Mesendoderm (in vitro differentiated cells): Measurements from ENCODE around the gene ATP8B2.

Experiments used
- DNase-seq: peaks from one replicate; pipeline ENCODE4 v3.0.0; 2013
- H2AK5ac ChIP-seq: 2 replicates; pipeline ENCODE4 v1.6.1; 2013; ENCODE audit warnings: low read length, inconsistent platforms
- H2BK120ac ChIP-seq: 2 replicates; pipeline ENCODE4 v1.6.1; 2013; ENCODE audit warnings: low read depth, mild to moderate bottlenecking, low read length, moderate library complexity, mixed read lengths
- H2BK15ac ChIP-seq: replicated peaks from 2 replicates; pipeline ENCODE4 v1.6.1; 2013; ENCODE audit warnings: low read depth, mild to moderate bottlenecking, moderate library complexity
- H2BK5ac ChIP-seq: 2 replicates; pipeline ENCODE4 v1.6.1; 2013; ENCODE audit warnings: low read length, inconsistent platforms
- H3K18ac ChIP-seq: 2 replicates; pipeline ENCODE4 v1.6.1; 2013; ENCODE audit warnings: mild to moderate bottlenecking, low read length, mixed read lengths
- H3K23ac ChIP-seq: one replicate; pipeline ENCODE4 v1.6.1; 2013; ENCODE audit warnings: low read length
- H3K27ac ChIP-seq: 2 replicates; pipeline ENCODE4 v1.5.1; 2013; ENCODE audit warnings: low read depth, mild to moderate bottlenecking, inconsistent platforms, low read length, moderate library complexity
- H3K27me3 ChIP-seq: 2 replicates; pipeline ENCODE4 v1.6.1; 2013; ENCODE audit warnings: low read length, control low read depth, mild to moderate bottlenecking, inconsistent platforms; ENCODE audit not compliant: insufficient read depth, poor library complexity
- H3K36me3 ChIP-seq: 2 replicates; pipeline ENCODE4 v1.6.1; 2013; ENCODE audit warnings: low read length, inconsistent platforms; ENCODE audit not compliant: control insufficient read depth, insufficient read depth
- H3K4ac ChIP-seq: one replicate; pipeline ENCODE4 v1.6.1; 2013; ENCODE audit warnings: low read depth, mild to moderate bottlenecking, low read length, moderate library complexity
- H3K4me1 ChIP-seq: 2 replicates; pipeline ENCODE4 v1.6.1; 2013; ENCODE audit warnings: low read depth, low read length, inconsistent platforms; ENCODE audit not compliant: control insufficient read depth
- H3K4me2 ChIP-seq: 2 replicates; pipeline ENCODE4 v1.6.1; 2013; ENCODE audit warnings: low read length
- H3K4me3 ChIP-seq: 2 replicates; pipeline ENCODE4 v1.5.1; 2013; ENCODE audit warnings: mild to moderate bottlenecking, low read length
- H3K56ac ChIP-seq: one replicate; pipeline ENCODE4 v1.6.1; 2013; ENCODE audit warnings: low read length
- H3K79me1 ChIP-seq: 2 replicates; pipeline ENCODE4 v1.6.1; 2013; ENCODE audit warnings: low read length, inconsistent platforms
- H3K79me2 ChIP-seq: 2 replicates; pipeline ENCODE4 v1.6.1; 2013; ENCODE audit warnings: mild to moderate bottlenecking, low read length; ENCODE audit not compliant: control insufficient read depth, insufficient read depth
- H3K9ac ChIP-seq: 2 replicates; pipeline ENCODE4 v1.6.1; 2013; ENCODE audit warnings: low read length, inconsistent platforms
- H4K5ac ChIP-seq: one replicate; pipeline ENCODE4 v1.6.1; 2013; ENCODE audit warnings: low read length
- H4K8ac ChIP-seq: one replicate; pipeline ENCODE4 v1.6.1; 2013; ENCODE audit warnings: low read depth, mild to moderate bottlenecking, control low read depth, low read length, moderate library complexity
- WGBS: extraction: QIAGEN DNeasy Blood & Tissue Kit; methylation state at CpG from one replicate; pipeline ENCODE4 v1.1.7; 2013; ENCODE audit warnings: low lambda C conversion rate, missing lambda C conversion rate; ENCODE audit not compliant: insufficient coverage; ENCODE audit errors: extremely low coverage; 5-methylcytosine and 5-hydroxymethylcytosine counted together

Gene ATP8B2

DNA sequence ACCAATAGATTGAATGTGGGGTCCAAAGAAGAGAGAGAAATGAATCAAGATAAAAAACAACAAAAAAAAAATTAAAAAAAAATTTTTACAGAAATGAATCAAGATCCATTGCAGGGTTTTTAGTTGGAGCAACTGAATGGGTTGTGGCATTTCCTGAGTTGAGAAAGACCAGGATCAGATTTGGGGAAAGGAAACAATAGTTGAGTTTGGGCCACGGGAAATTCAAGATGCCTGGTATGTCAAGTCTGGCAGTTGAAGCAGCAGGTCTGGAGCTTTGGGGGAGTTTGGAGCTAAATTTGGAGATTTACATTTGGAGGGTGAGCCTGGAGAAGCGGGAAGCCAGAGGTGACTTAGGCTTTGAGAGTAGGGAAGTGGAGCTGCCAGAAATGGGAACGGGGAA, 22.6 kb downstream of the ATP8B2 start:
- H3K4me2 ChIP-seq, result no peak overlapping the region
- H3K56ac ChIP-seq, result no peak overlapping the region
- H3K79me2 ChIP-seq, result no peaks in the 10 kb centered on the region
- H4K5ac ChIP-seq, result no peak overlapping the region
- H2BK15ac ChIP-seq, result no peak overlapping the region
- H2BK5ac ChIP-seq, result no peak overlapping the region
- H4K8ac ChIP-seq, result no peak overlapping the region
- no peak overlapping the region for H3K4me3 ChIP-seq
- no peak overlapping the region for H3K27ac ChIP-seq
- H3K36me3 ChIP-seq, result peaks cover 26% of the 10 kb centered on the region
- H2BK120ac ChIP-seq, result no peak overlapping the region
- DNase-seq, result no peak
- no CpG with 5 or more reads among the region's 3 CpGs for WGBS
- H2AK5ac ChIP-seq, result no peak overlapping the region
- H3K18ac ChIP-seq, result no peak overlapping the region
- no peaks in the 10 kb centered on the region for H3K4me1 ChIP-seq
- H3K27me3 ChIP-seq, result no peaks in the 10 kb centered on the region
- no peak overlapping the region for H3K9ac ChIP-seq
- no peak overlapping the region for H3K23ac ChIP-seq
- no peaks in the 10 kb centered on the region for H3K79me1 ChIP-seq
- no peak overlapping the region for H3K4ac ChIP-seq

DNA sequence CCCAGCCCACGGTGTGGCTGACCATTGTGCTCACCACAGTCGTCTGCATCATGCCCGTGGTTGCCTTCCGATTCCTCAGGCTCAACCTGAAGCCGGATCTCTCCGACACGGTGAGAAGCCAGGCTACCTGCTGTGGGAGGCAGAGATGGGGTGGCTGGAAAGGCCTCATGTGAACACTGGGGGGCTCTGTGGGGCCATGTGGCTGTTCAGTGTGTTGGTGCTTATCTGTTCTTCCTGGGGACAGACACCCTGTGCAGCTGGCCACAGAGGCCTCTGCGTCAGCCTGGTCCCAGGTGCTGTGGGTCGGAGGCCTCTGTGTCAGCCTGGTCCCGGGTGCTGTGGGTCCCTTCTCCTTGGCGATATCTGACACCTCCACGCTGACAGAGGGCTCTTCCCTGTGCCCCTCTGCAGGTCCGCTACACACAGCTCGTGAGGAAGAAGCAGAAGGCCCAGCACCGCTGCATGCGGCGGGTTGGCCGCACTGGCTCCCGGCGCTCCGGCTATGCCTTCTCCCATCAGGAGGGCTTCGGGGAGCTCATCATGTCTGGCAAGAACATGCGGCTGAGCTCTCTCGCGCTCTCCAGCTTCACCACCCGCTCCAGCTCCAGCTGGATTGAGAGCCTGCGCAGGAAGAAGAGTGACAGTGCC, 23.2 kb downstream of the ATP8B2 start:
- Histone ChIP-seq H3K79me2 (no peaks in the 10 kb centered on the region), H3K4me3 (no peak overlapping the region), H3K4me2 (no peak overlapping the region), H3K27me3 (no peaks in the 10 kb centered on the region), H2AK5ac (no peak overlapping the region), H3K4me1 (peaks cover 2% of the 10 kb centered on the region), H3K18ac (no peak overlapping the region), H3K79me1 (no peaks in the 10 kb centered on the region), H4K8ac (no peak overlapping the region), H3K4ac (no peak overlapping the region), H2BK120ac (no peak overlapping the region), H3K56ac (no peak overlapping the region), H3K36me3 (peaks cover 26% of the 10 kb centered on the region), H2BK15ac (no peak overlapping the region), H3K27ac (no peak overlapping the region), H4K5ac (no peak overlapping the region), H3K23ac (no peak overlapping the region), H3K9ac (no peak overlapping the region), H2BK5ac (no peak overlapping the region)
- no peak for DNase-seq
- no CpG with 5 or more reads among the region's 27 CpGs for WGBS

DNA sequence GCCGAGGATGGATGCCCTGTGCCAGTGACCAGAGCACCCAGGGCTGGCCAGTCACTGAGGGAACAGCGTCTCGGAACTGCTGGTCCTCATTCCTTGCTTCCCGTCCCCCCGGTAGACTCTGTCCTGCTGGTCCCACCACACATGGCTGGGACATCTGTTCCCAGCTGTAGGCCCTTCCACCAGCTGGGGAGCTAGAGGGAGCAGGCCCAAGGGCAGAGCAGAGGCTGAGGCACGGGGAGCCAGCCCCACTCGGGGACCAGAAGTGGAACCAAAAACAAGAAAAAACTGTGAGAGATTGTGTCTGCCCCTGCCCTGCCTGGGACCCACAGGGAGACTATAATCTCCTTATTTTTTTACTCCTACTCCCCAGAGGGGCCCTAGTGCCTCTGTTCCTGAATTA, 23.8 kb downstream of the ATP8B2 start:
- Histone ChIP-seq H2BK5ac (no peak overlapping the region), H3K9ac (no peak overlapping the region), H4K8ac (no peak overlapping the region), H2BK15ac (no peak overlapping the region), H3K18ac (no peak overlapping the region), H2AK5ac (no peak overlapping the region), H3K27me3 (no peaks in the 10 kb centered on the region), H3K23ac (no peak overlapping the region), H4K5ac (no peak overlapping the region), H3K4ac (no peak overlapping the region), H3K79me1 (no peaks in the 10 kb centered on the region), H2BK120ac (no peak overlapping the region), H3K4me2 (no peak overlapping the region), H3K4me3 (no peak overlapping the region), H3K27ac (no peak overlapping the region), H3K56ac (no peak overlapping the region), H3K36me3 (peaks cover 22% of the 10 kb centered on the region), H3K4me1 (peaks cover 6% of the 10 kb centered on the region), H3K79me2 (no peaks in the 10 kb centered on the region)
- whole genome bisulfite sequencing, result no CpG with 5 or more reads among the region's 7 CpGs
- no peak for DNase-seq

DNA sequence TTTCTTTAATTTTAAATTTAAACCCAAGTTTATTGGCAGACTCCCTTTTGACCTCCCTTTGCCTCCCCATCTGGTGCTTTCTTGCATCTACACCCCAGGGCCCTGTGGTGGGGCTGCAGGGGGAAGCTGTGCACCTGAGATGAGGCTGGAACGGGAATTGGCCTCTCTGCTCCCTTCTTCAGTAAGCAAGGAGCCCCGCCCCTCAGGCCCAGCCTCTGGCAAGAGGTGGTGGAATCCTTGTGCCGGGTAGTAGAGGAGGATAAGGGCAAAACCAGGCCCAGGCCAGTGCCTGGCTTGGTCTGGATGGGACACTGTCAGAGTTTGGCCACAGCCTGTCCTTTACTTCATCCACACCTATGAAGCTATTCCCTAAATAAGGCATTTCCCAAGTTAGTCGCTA, 25.1 kb downstream of the ATP8B2 start:
- Histone ChIP-seq H3K79me1 (no peaks in the 10 kb centered on the region), H3K36me3 (peaks cover 17% of the 10 kb centered on the region), H3K79me2 (no peaks in the 10 kb centered on the region), H3K4ac (no peak overlapping the region), H3K9ac (no peak overlapping the region), H2BK120ac (no peak overlapping the region), H2AK5ac (no peak overlapping the region), H3K4me1 (peaks cover 8% of the 10 kb centered on the region), H4K8ac (no peak overlapping the region), H3K18ac (no peak overlapping the region), H3K23ac (no peak overlapping the region), H2BK5ac (no peak overlapping the region), H4K5ac (no peak overlapping the region), H3K27me3 (no peaks in the 10 kb centered on the region), H3K56ac (no peak overlapping the region), H3K4me2 (no peak overlapping the region), H3K27ac (no peak overlapping the region), H3K4me3 (no peak overlapping the region), H2BK15ac (no peak overlapping the region)
- no CpG with 5 or more reads among the region's 4 CpGs for WGBS
- DNase-seq, result no peak

DNA sequence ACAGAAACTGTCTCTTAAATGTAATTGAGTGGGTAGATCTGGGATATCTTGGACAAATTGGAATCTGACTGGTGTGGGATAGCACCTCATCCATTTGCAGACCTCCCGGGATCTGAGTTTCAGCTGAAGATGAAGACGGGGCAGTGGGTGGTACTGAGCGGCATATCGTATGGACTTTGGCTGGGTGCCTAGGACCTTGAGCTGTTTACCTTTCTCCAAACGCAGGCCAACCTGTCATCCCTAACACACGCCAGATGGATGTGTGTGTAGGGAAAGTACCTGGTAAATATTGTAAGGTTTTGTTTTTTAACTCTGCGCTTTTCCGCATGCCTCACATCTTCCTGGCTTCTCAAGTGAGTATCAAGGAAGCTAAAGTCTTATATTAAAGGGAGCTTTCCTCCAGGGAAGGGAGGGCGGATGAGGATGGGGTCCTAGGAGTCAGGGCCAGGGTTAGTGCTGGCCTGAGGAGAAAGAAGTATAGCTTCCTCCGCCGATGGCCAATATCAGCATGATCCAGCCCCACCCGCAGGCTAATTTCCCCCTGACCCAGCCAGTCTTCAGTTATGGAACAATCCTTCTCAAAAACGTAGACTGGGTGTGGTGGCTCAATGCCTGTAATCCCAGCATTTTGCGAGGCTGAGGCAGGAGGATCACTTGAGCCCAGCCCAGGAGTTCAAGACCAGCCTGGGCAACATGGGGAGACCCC, 26.2 kb downstream of the ATP8B2 start:
- H3K56ac ChIP-seq, result no peak overlapping the region
- H2BK5ac ChIP-seq, result no peak overlapping the region
- H3K9ac ChIP-seq, result no peak overlapping the region
- no peak overlapping the region for H2AK5ac ChIP-seq
- peaks cover 7% of the 10 kb centered on the region for H3K36me3 ChIP-seq
- DNase-seq, result no peak
- no peak overlapping the region for H2BK15ac ChIP-seq
- H3K4me1 ChIP-seq, result peaks cover 8% of the 10 kb centered on the region
- H3K27ac ChIP-seq, result no peak overlapping the region
- no peak overlapping the region for H4K5ac ChIP-seq
- H2BK120ac ChIP-seq, result no peak overlapping the region
- no peak overlapping the region for H3K4ac ChIP-seq
- H3K4me2 ChIP-seq, result no peak overlapping the region
- no peaks in the 10 kb centered on the region for H3K79me1 ChIP-seq
- no peak overlapping the region for H3K4me3 ChIP-seq
- no peaks in the 10 kb centered on the region for H3K79me2 ChIP-seq
- WGBS, result no CpG with 5 or more reads among the region's 14 CpGs
- H3K27me3 ChIP-seq, result no peaks in the 10 kb centered on the region
- H3K18ac ChIP-seq, result no peak overlapping the region
- no peak overlapping the region for H3K23ac ChIP-seq
- H4K8ac ChIP-seq, result no peak overlapping the region

DNA sequence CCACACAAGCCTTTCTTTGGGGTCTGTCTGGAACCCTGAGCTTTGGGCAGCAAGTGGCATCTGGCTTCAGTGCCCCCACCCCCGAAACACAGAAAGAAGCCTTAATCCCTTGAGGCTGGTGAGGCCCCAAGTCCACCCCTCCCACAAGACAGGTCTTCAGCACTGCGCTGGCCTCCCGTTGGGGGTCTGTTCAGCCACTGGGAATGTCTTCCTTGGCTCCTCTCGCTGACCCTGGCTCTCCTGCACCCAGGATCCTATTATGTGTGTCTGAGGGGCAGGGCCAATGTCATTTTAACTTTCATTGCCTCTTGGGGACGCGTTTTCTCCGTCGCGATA, 26.9 kb downstream of the ATP8B2 start:
- Histone ChIP-seq H3K27me3 (no peaks in the 10 kb centered on the region), H4K8ac (no peak overlapping the region), H3K9ac (peak overlapping the region; percentile 83), H3K27ac (no peak overlapping the region), H2AK5ac (no peak overlapping the region), H3K23ac (no peak overlapping the region), H3K79me2 (no peaks in the 10 kb centered on the region), H3K4me2 (peak overlapping the region; percentile 94), H4K5ac (no peak overlapping the region), H2BK120ac (no peak overlapping the region), H3K36me3 (peaks cover 6% of the 10 kb centered on the region), H2BK5ac (no peak overlapping the region), H3K4me1 (peaks cover 8% of the 10 kb centered on the region), H3K56ac (peak overlapping the region; percentile 92), H3K4ac (no peak overlapping the region), H3K18ac (peak overlapping the region; percentile 7), H3K4me3 (no peak overlapping the region), H3K79me1 (no peaks in the 10 kb centered on the region), H2BK15ac (no peak overlapping the region)
- DNase-seq, result no peak
- no CpG with 5 or more reads among the region's 9 CpGs for WGBS
